ENCODE measurements around the gene MYO19. TPM values are rescaled to one million over a fixed set of nuclear protein-coding genes. Genes with fewer than 3 reads are reported as not detected.
A peak's percentile ranks its signal among the peaks of the same experiment; 100 is the strongest.

MYO19 gene
- total RNA-seq, 1 donor from 2014 or later: 65.9 TPM

DNA sequence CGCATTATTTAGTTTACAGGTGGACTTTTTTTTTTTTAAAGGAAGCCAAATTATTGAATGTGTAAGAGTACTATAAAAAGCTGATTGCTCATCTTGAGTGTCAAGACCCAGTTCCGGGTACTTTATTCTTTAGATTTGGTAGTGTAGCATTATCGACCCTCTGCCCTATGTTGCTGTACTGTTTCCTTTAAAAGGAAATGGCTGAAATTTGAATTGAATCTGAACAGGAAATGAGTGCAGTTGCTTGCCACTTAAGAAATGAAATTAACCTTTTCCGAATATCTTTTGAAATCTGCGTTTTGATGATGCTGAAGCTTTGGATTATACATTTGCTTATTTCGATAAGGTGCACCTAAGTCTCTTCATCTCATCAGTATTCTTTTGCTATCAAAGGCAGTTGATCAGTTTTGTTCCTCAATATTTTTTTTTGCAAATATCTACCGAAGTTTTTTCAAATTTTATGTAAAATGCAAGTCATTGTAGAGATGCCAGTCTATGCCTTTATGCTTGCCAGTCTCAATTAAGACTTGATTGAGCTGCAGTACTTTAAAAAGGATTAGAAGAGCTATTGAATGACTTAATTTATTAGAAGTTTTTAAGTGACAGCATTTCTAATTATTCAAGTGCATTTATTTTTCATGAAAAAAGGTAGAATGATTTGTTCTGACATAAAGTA, 11.9 kb upstream of the MYO19 start:
- H3K4me3 Mint-ChIP-seq (ENCODE audit: unreplicated experiment): peak overlapping the region; percentile 85
- peaks cover 11% of the 10 kb centered on the region for H3K36me3 Mint-ChIP-seq (ENCODE audit: unreplicated experiment)
- peaks cover 49% of the 10 kb centered on the region for H3K4me1 Mint-ChIP-seq (ENCODE audit: unreplicated experiment)
- peak overlapping the region; percentile 94 for H3K27ac Mint-ChIP-seq (ENCODE audit: unreplicated experiment)
- TF ChIP-seq, protein P1, sequence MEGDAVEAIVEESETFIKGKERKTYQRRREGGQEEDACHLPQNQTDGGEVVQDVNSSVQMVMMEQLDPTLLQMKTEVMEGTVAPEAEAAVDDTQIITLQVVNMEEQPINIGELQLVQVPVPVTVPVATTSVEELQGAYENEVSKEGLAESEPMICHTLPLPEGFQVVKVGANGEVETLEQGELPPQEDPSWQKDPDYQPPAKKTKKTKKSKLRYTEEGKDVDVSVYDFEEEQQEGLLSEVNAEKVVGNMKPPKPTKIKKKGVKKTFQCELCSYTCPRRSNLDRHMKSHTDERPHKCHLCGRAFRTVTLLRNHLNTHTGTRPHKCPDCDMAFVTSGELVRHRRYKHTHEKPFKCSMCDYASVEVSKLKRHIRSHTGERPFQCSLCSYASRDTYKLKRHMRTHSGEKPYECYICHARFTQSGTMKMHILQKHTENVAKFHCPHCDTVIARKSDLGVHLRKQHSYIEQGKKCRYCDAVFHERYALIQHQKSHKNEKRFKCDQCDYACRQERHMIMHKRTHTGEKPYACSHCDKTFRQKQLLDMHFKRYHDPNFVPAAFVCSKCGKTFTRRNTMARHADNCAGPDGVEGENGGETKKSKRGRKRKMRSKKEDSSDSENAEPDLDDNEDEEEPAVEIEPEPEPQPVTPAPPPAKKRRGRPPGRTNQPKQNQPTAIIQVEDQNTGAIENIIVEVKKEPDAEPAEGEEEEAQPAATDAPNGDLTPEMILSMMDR (IDR thresholded peaks at IDR 0.05): no peak
- H3K27me3 Mint-ChIP-seq (ENCODE audit: unreplicated experiment): no peaks in the 10 kb centered on the region
- no peaks in the 10 kb centered on the region for H3K9me3 Mint-ChIP-seq (ENCODE audit: unreplicated experiment)
- no peak for DNase-seq (ENCODE audit: extremely low spot score, unreplicated experiment)

DNA sequence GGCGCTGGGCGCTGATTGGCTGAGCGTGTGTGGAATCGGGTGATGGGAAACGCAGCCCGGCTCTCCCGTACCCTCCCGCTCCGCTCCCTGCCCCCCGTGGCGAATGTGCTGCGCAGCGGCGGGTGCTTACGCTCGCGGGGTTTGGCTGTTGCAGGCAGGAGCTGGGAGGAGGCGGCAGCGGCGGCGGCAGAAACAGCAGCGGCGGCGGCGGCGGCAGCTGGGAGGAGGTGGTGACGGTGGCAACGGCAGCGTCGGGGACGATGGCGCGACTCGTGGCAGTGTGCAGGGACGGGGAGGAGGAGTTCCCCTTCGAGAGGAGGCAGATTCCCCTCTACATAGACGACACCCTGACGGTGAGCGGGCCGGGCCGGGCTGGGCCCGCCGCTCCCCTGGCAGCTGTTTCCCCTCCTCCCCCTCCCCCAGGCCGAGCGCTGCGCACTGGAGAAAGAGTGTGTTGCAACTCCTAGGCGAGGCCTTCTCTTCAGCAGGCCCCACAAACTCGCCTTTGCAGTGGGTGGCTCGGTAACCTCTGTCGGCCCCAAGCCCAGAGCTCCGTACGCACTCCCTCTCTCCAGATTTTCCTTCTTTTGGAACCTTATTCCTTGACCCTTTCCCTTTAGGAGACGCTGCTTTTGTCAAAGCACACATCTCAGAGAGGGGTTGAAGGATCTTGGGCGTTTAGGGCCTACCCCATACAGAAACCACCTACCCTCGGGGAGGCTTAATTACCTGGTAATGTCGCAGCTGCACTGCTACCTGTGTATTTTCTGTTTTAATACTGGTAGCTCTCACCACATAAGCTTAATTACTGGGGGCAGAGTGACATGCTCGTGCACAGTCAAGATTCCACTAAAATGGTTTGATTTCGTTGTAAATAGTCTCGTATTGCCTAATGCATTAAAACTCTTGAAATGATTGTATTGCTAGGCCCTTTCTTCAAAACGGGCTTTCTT, 11.1 kb upstream of the MYO19 start:
- H3K27ac Mint-ChIP-seq (ENCODE audit: unreplicated experiment): peak overlapping the region; percentile 94
- H3K36me3 Mint-ChIP-seq (ENCODE audit: unreplicated experiment): peaks cover 10% of the 10 kb centered on the region
- H3K4me1 Mint-ChIP-seq (ENCODE audit: unreplicated experiment): peaks cover 48% of the 10 kb centered on the region
- TF ChIP-seq, protein P1 (IDR thresholded peaks at IDR 0.05): no peak
- no peaks in the 10 kb centered on the region for H3K9me3 Mint-ChIP-seq (ENCODE audit: unreplicated experiment)
- H3K4me3 Mint-ChIP-seq (ENCODE audit: unreplicated experiment): peak overlapping the region; percentile 85
- DNase-seq (ENCODE audit: extremely low spot score, unreplicated experiment): peak; percentile 99
- H3K27me3 Mint-ChIP-seq (ENCODE audit: unreplicated experiment): no peaks in the 10 kb centered on the region

DNA sequence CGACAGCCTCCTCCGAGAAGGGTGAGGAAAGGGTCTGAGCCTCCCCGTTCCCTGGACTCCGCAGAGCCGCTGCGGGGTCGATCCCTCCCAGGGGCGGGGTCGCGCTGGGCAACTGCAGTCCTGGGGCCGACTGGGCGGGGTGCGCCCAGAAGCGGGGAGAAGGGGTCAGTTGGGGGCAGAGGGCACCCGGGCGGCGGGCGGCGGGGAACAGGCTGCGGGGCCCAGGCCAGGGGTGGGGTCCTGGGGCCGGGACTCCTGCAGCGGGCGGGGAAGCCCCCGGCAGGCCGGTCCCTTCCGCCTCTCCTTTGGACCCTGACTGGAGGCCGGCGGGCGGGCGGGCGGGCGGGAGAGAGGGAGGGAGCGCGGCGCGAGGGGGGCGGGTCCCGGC, 10.4 kb upstream of the MYO19 start:
- peaks cover 8% of the 10 kb centered on the region for H3K36me3 Mint-ChIP-seq (ENCODE audit: unreplicated experiment)
- no peaks in the 10 kb centered on the region for H3K9me3 Mint-ChIP-seq (ENCODE audit: unreplicated experiment)
- TF ChIP-seq, protein P1 (IDR thresholded peaks at IDR 0.05): no peak
- H3K27ac Mint-ChIP-seq (ENCODE audit: unreplicated experiment): peak overlapping the region; percentile 99
- peaks cover 43% of the 10 kb centered on the region for H3K4me1 Mint-ChIP-seq (ENCODE audit: unreplicated experiment)
- no peaks in the 10 kb centered on the region for H3K27me3 Mint-ChIP-seq (ENCODE audit: unreplicated experiment)
- H3K4me3 Mint-ChIP-seq (ENCODE audit: unreplicated experiment): peak overlapping the region; percentile 89
- DNase-seq (ENCODE audit: extremely low spot score, unreplicated experiment): no peak

DNA sequence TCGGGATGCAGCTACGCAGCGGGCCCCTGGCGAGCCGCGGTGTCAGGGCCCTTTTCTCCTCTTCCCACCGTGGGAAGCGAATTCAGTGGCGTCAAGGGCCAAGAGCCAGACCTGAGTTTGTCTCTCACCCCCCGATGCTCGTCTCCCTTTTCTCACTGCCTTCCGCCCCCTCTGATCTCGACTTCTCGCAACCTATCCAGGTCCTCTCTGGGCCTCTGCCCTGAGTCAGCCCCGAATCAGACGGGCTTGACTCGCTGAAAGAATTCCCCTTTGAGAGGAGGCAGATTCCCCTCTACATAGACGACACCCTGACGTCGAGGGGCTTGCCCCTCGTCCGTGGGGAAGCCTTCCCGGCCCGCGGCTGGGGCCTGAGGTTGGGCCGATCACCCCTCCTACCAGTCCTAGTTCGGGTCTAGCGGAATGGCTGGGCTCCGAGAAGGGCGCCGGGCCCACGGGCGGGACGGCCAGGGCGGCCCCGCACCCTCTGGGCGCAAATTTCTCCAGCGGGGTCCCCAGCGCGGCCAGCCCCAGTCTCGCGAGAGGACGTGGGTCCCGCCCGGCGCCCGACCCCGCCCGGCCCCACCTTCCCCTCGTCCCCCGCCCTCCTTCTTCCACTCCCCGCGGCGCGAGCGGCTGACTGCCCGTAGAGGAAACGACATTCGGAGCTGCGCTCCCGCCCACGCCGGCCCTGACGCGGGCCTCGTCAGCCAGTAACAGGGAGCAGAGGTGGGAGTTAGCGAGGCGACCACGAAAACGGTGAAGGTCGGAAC, 9.8 kb upstream of the MYO19 start, which contains the start of gene GGNBP2:
GGNBP2 (plus strand) TSS at position 613 of the 770 bp plus-strand sequence. CDS start 806 bp downstream, outside the sequence.
- Mint-ChIP-seq H3K36me3 (ENCODE audit: unreplicated experiment) (peaks cover 7% of the 10 kb centered on the region), H3K27ac (ENCODE audit: unreplicated experiment) (peak within 1 kb of the TSS; percentile 99), H3K4me3 (ENCODE audit: unreplicated experiment) (peak within 1 kb of the TSS; percentile 89), H3K27me3 (ENCODE audit: unreplicated experiment) (no peaks in the 10 kb centered on the region), H3K9me3 (ENCODE audit: unreplicated experiment) (no peaks in the 10 kb centered on the region), H3K4me1 (ENCODE audit: unreplicated experiment) (peaks cover 43% of the 10 kb centered on the region)
- TF ChIP-seq, protein P1 (IDR thresholded peaks at IDR 0.05): no peak
- DNase-seq (ENCODE audit: extremely low spot score, unreplicated experiment): peak; percentile 98

All from osteocyte (in vitro differentiated cells).